HEK293 (cell line): ENCODE measurements around the gene DIP2B.

Experiments
- CTCF ChIA-PET: fragments of 350-600 bp; formaldehyde crosslinking; extraction: SDS; loops from one replicate; lab custom pipeline; 2021; ENCODE audit warnings: antibody characterized with exemption; lab: Yijun Ruan, JAX
- POLR2A ChIA-PET: fragments of 300-600 bp; formaldehyde crosslinking; extraction: SDS; loops from one replicate; lab custom pipeline; 2020; ENCODE audit warnings: antibody characterized with exemption, inconsistent platforms; lab: Yijun Ruan, JAX
- H3K27ac ChIP-seq: fragments of 200-500 bp; sonication (Bioruptor generic); 2 replicates; pipeline ENCODE4 v1.5.1; 2014; ENCODE audit warnings: low read depth, low read length, control low read depth, inconsistent platforms; ENCODE audit errors: extremely low read depth
- H3K36me3 ChIP-seq, 2 experiments: fragments of 200-500 bp in 1 of 2; sonication (Bioruptor generic) in 1 of 2; 1 replicate in 1 of 2; 2 replicates in 1 of 2; pipeline ENCODE4 v1.5.1; 2014 to 2017; ENCODE audit warnings: inconsistent platforms in 2 of 2, low read length in 2 of 2; ENCODE audit not compliant: control insufficient read depth in 2 of 2, insufficient read depth in 1 of 2
- H3K4me1 ChIP-seq: fragments of 200-500 bp; sonication (Bioruptor generic); 2 replicates; pipeline ENCODE4 v1.5.1; 2014; ENCODE audit warnings: mild to moderate bottlenecking, low read length, inconsistent platforms; ENCODE audit not compliant: control insufficient read depth, insufficient read depth
- H3K4me3 ChIP-seq: 2 replicates; pipeline ENCODE4 v1.5.1; 2011; ENCODE audit warnings: low read depth, mild to moderate bottlenecking, control low read depth, low read length, moderate library complexity
- H3K9me3 ChIP-seq: fragments of 200-500 bp; sonication (Bioruptor generic); 2 replicates; pipeline ENCODE4 v1.5.1; 2014; ENCODE audit warnings: low read depth, low read length, inconsistent platforms; ENCODE audit not compliant: control insufficient read depth, insufficient read depth
- FEZF1 ChIP-seq: fragments of 450-650 bp; formaldehyde crosslinking; IDR thresholded peaks from 2 replicates; pipeline ENCODE4 v1.5.1; 2016; ENCODE audit warnings: missing biosample characterization, missing genetic modification characterization
- KLF7 ChIP-seq: fragments of 450-650 bp; formaldehyde crosslinking; IDR thresholded peaks from 2 replicates; pipeline ENCODE4 v1.5.1; 2016; ENCODE audit warnings: missing biosample characterization, missing genetic modification characterization, borderline replicate concordance
- PRDM6 ChIP-seq: fragments of 450-650 bp; formaldehyde crosslinking; IDR thresholded peaks from 2 replicates; pipeline ENCODE4 v1.5.1; 2017; ENCODE audit warnings: missing biosample characterization, missing genetic modification characterization
- SP2 ChIP-seq: fragments of 450-650 bp; formaldehyde crosslinking; IDR thresholded peaks from 2 replicates; pipeline ENCODE4 v1.5.1; 2016; ENCODE audit warnings: missing biosample characterization, missing genetic modification characterization
- WT1 ChIP-seq: fragments of 450-650 bp; formaldehyde crosslinking; IDR thresholded peaks from 2 replicates; pipeline ENCODE4 v1.5.1; 2016; ENCODE audit warnings: missing biosample characterization, missing genetic modification characterization
- ZBTB11 ChIP-seq: fragments of 450-650 bp; formaldehyde crosslinking; conservative IDR thresholded peaks from 2 replicates; pipeline ENCODE4 v1.5.1; 2016; ENCODE audit warnings: low read depth, missing biosample characterization, missing genetic modification characterization
- ZBTB20 ChIP-seq: fragments of 450-650 bp; formaldehyde crosslinking; IDR thresholded peaks from 2 replicates; pipeline ENCODE4 v1.5.1; 2016; ENCODE audit warnings: missing biosample characterization, missing genetic modification characterization
- ZBTB44 ChIP-seq: fragments of 450-650 bp; IDR thresholded peaks from 2 replicates; pipeline ENCODE4 v1.5.1; 2018; ENCODE audit warnings: missing biosample characterization, mild to moderate bottlenecking, missing genetic modification characterization
- ZFHX2 ChIP-seq: fragments of 450-650 bp; formaldehyde crosslinking; conservative IDR thresholded peaks from 2 replicates; pipeline ENCODE4 v1.5.1; 2016; ENCODE audit warnings: missing biosample characterization, missing genetic modification characterization
- ZFP69B ChIP-seq: fragments of 450-650 bp; formaldehyde crosslinking; IDR thresholded peaks from 2 replicates; pipeline ENCODE4 v1.5.1; 2016; ENCODE audit warnings: missing biosample characterization, missing genetic modification characterization
- ZNF10 ChIP-seq: fragments of 450-650 bp; formaldehyde crosslinking; IDR thresholded peaks from 2 replicates; pipeline ENCODE4 v1.5.1; 2017; ENCODE audit warnings: missing biosample characterization, missing genetic modification characterization
- ZNF19 ChIP-seq: fragments of 450-650 bp; formaldehyde crosslinking; IDR thresholded peaks from 2 replicates; pipeline ENCODE4; 2016; ENCODE audit warnings: missing biosample characterization, missing genetic modification characterization, low read depth
- ZNF449 ChIP-seq: fragments of 450-650 bp; formaldehyde crosslinking; IDR thresholded peaks from 2 replicates; pipeline ENCODE4 v1.5.1; 2017; ENCODE audit warnings: missing biosample characterization, mild to moderate bottlenecking, missing genetic modification characterization, moderate library complexity
- ZNF510 ChIP-seq: fragments of 450-650 bp; formaldehyde crosslinking; IDR thresholded peaks from 2 replicates; pipeline ENCODE4 v1.5.1; 2018; ENCODE audit warnings: mild to moderate bottlenecking, missing genetic modification characterization, missing biosample characterization; ENCODE audit not compliant: insufficient replicate concordance
- ZNF548 ChIP-seq: fragments of 450-650 bp; formaldehyde crosslinking; IDR thresholded peaks from 2 replicates; pipeline ENCODE4 v1.5.1; 2016; ENCODE audit warnings: missing biosample characterization, missing genetic modification characterization
- ZNF692 ChIP-seq: fragments of 450-650 bp; formaldehyde crosslinking; IDR thresholded peaks from 2 replicates; pipeline ENCODE4 v1.5.1; 2016; ENCODE audit warnings: missing biosample characterization, missing genetic modification characterization
- ZNF792 ChIP-seq: fragments of 450-650 bp; formaldehyde crosslinking; IDR thresholded peaks from 2 replicates; pipeline ENCODE4 v1.5.1; 2016; ENCODE audit warnings: missing biosample characterization, missing genetic modification characterization

Gene DIP2B

GRCh38 chr12:50699154-50699553 lies 194.4 kb downstream of the DIP2B start (continued):
- TF ChIP-seq KLF7 (tag by site-specific recombination) = no peak
- TF ChIP-seq ZNF548 = no peak
- TF ChIP-seq ZNF449 = no peak
- TF ChIP-seq ZNF10 (tag by site-specific recombination) = no peak
- no peak for TF ChIP-seq ZNF19 (tag by site-specific recombination)
- no peak for TF ChIP-seq ZNF510 (tag by site-specific recombination)
- no peak for TF ChIP-seq ZNF792

GRCh38 chr12:50699940-50700339 lies 195.2 kb downstream of the DIP2B start:
- ChIA-PET CTCF (interaction anchor here (0.6 to 1.3 kb wide), 4 partner anchors 184 to 1579 kb away, joined by 3 to 4 read pairs (median 3); no protein-coding TSS in a partner anchor), POLR2A (interaction anchor here (0.5 to 0.8 kb wide), 3 partner anchors 18 to 137 kb away, joined by 3 to 4 read pairs (median 3); partner anchors contain the start of gene ATF1)
- H3K9me3 ChIP-seq = no peaks in the 10 kb centered on the region
- H3K36me3 ChIP-seq = peaks cover 20 to 63% of the 10 kb centered on the region in 2 experiments
- H3K27ac ChIP-seq = no peak overlapping the region
- TF ChIP-seq FEZF1 (tag by site-specific recombination) (peak; percentile 35; the same call in 1 of the 2 replicates), SP2 (tag by site-specific recombination) (no peak), ZBTB20 (tag by site-specific recombination) (no peak), ZBTB11 (tag by site-specific recombination) (no peak), ZFHX2 (no peak), ZBTB44 (peak; percentile 82), PRDM6 (peak; percentile 83), ZNF692 (tag by site-specific recombination) (peak; percentile 89), ZFP69B (tag by site-specific recombination) (peak; percentile 71; the same call in 1 of the 2 replicates), WT1 (tag by site-specific recombination) (peak; percentile 88)
- H3K4me1 ChIP-seq = peaks cover 5% of the 10 kb centered on the region; the same call in 1 of the 2 replicates
- no peak overlapping the region for H3K4me3 ChIP-seq
